Transverse colon (tissue), 3 donors: ENCODE data around the gene FGFBP1.
"Not testable (repeated sequence)": the region's sequence is repeated elsewhere in the genome, so short reads cannot be mapped to it uniquely, and the experiment has no call there.

Source experiments
- CTCF ChIP-seq, 5 experiments: fragments of 200-600 bp in 3 of 5; fragments of 450-650 bp in 2 of 5; sonication (generic) in 3 of 5; IDR thresholded peaks; 1 replicate in 2 of 5; 2 replicates in 3 of 5; pipeline ENCODE4 v1.5.1; 2016 to 2017; ENCODE audit warnings: antibody characterized with exemption in 5 of 5, inconsistent platforms in 3 of 5, mild to moderate bottlenecking in 2 of 5, moderate library complexity in 1 of 5
- EP300 ChIP-seq: sonication (generic); formaldehyde crosslinking; IDR thresholded peaks from one replicate; pipeline ENCODE4 v1.6.1; 2017; ENCODE audit warnings: antibody characterized with exemption, low read depth

GRCh38 chr4:15916358-15916757 is 22.2 kb downstream of the FGFBP1 start:
- not testable (repeated sequence) for TF ChIP-seq CTCF (IDR thresholded peaks at IDR 0.05); EP300
